Germinal center (tissue), 1 donor: Measurements from ENCODE around the gene C11orf68.

ENCODE experiments used
- DNase-seq: peaks from one replicate; pipeline ENCODE4 v3.0.0; 2012; ENCODE audit warnings: mixed read lengths, low spot score

C11orf68 gene

DNA sequence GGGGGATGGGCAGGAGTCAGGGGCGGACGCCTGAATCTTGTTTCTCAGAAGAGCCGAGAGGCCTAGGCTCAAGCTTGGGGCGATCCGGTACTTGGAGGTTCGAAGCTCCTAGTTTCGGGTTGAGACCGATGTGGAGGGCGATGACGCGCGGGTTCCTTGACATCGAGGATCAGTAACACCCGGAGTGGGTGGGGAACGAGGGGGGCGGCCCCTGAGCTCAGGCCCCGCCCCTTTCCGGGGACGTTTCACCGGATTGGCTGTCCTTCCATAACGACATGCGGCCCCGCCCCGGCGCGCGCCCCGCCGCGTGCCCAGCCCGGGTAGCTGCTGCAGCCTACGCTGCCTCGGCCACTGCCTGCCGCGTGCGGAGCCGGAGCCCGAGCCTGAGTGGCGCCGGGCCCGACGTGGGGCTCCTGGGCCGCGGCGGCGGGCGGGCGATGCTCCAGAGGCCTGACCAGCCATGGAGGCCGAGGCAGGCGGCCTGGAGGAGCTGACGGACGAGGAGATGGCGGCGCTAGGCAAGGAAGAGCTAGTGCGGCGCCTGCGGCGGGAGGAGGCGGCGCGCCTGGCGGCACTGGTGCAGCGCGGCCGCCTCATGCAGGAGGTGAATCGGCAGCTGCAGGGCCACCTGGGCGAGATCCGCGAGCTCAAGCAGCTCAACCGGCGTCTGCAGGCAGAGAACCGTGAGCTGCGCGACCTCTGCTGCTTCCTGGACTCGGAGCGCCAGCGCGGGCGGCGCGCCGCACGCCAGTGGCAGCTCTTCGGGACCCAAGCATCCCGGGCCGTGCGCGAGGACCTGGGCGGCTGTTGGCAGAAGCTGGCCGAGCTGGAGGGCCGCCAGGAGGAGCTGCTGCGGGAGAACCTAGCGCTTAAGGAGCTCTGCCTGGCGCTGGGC, 28.3 kb downstream of the C11orf68 start, which contains the start of gene CCDC85B:
TSS of gene CCDC85B (plus strand) at position 350 of the 895 bp plus-strand sequence. CDS start at position 461, 111 bp downstream.
- DNase-seq, result peak; percentile 97

DNA sequence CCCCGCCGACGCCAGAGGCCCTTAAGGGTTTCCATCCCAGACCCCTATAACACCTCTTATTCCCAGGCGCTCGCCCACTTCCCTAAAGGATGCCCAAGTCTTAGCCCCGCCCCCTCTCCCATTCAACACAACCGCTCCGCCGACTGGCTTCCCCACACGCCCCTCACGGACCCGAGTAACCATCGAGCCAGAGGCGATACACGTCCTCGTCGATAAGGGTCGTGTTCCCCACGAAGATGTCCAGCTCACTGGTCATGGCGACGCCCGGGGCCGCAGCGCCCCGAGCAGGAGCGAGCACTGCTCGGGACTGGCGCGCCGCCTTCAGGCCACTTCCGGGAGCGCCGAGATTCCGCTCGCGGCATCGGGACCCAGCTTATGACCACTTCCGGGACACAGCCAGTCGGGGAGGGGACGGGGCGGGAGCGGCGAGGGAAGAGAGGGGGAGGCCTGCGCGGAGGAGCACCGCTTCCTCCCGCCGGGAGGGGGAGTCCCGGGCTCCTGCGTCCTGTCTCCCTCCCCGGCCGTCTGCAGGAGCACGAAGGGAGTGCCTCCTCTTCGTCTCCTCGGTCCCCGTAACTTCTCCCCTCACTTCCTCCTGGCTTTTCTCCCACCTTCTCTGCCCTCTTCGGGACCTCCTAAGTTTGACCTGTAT, 30.6 kb downstream of the C11orf68 start, which contains the start of gene FIBP:
TSS of gene FIBP (minus strand) at position 309 of the 652 bp plus-strand sequence. CDS start at position 256, 53 bp downstream.
- peak; percentile 96 for DNase-seq

DNA sequence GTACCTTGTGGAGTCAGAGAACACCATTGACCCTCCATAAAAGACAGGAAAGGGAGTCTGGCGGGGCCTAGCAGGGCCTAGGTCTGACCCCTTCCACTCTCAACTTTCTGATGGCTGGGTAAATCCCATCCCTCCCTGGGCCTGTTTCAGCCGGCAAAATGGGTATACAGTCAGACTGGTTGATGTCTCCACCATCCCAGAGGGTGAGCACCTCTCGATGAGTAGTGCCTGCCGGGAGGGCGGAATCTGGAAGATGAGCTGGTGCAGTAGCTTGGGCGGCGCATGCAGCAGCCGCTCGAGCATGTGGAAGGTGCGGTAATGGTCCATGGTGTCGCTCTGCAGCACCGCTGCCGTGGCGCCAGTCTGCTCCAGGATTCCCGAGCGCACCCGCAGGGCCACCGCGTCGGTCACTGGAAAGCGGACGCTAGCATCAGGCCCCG, 31.1 kb downstream of the C11orf68 start:
- no peak for DNase-seq

DNA sequence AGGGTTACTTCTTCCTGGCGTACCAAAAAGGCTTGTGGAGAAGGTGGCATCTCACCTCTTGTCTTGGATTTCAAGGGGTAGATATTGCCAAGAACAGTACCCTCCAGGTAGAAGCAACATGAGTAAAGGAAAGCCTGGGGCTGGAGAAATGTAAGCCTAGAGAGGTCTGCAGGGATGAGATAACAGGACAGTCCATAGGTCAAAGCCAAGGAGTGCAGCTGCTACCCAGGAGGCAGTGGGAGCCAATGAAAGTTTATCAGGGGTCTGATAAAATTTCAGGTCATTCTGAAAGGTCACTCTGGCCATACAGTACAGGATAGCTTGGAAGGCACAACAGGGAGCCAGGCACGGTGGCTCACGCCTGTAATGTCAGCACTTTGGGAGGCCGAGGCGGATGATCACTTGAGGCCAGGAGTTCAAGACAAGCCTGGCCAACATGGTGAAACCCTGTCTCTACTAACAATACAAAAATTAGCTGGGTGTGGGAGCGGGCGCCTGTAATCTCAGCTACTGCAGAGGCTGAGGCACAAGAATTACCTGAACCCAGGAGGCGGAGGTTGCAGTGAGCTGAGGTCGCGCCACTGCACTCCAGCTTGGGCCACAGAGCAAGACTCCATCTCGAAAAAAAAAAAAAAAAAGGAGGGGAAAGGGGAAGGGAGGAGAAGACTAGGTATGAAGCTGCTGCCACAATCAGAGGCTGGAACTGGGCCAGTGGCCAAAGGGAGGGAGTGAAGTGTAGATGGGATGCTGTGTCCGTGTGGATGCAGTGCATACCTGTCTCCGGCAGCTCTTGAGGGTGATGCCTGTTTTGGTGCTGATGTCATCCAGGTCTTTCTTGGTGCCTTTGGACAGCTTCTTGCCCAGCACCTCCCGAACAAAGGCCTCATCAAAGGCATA, 31.8 kb downstream of the C11orf68 start:
- DNase-seq, result no peak

DNA sequence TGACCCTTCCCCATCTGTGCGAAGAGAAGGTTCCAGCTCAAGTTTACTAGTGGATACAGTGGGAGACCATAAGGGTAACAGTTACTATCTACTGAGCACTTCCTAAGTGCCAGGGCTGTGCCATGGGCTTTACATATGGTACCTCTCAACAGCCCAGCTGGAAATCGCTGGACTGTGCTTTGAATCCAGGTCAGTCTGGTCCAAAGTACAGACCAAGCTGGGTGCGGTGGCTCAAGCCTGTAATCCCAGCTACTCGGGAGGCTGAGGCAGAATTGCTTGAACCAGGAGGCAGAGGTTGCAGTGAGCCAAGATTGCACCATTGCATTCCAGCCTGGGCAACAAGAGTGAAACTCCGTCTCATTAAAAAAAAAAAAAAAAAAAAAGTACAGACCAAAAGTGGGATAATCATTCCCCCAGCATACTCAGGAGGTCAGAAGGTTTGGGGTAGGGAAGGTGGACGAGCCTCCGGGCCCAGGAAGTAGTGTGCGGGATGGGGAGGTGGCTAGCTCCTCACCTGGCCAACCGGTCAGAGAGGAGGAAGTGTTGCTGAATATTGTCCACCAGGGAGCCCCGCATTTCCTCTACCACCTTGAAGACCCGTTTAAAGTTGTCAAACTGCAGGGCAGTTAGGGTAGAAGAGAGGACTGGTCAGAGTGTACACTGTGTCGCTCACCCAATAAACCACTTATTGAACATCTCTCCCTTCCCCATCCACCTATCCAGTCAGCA, 32.9 kb downstream of the C11orf68 start:
- no peak for DNase-seq

DNA sequence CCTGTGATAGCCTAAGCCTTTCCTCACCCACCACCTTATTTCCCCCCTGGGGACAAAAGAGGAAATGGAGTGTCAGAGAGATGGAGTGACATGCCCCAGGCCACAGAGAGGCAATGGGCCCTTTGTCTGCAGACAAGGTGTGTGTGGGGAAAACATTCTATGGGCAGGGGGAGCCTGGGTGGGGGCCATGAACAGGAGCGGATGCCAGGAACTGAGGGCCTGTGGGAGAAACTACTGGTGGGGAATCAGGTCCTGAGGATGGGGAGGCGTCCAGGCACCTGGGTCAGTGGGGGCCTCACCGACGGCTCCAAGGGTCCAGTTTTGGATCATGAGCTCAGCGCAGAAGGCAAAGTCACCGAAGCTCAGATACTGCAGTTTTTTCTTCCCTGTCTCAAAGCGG, 33.6 kb downstream of the C11orf68 start:
- no peak for DNase-seq

DNA sequence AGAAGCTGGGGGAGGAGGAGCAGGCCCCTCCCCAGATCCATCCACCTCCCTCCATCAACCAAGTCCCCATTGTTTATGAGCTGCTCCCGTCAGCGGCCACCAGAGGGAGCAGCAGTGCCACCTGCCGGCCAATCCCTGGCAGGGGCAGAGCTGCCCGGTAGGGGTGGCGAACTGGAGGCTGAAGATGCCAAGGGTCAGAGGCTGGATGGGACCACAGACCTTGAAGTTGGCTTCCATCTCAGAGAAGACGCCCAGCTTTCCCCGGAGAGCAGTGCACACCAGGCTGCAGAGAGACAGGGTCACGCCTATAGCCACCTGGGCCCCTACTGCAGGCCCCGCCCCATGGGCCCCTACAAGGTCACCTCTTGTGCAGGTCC, 34.2 kb downstream of the C11orf68 start:
- peak; percentile 87 for DNase-seq

DNA sequence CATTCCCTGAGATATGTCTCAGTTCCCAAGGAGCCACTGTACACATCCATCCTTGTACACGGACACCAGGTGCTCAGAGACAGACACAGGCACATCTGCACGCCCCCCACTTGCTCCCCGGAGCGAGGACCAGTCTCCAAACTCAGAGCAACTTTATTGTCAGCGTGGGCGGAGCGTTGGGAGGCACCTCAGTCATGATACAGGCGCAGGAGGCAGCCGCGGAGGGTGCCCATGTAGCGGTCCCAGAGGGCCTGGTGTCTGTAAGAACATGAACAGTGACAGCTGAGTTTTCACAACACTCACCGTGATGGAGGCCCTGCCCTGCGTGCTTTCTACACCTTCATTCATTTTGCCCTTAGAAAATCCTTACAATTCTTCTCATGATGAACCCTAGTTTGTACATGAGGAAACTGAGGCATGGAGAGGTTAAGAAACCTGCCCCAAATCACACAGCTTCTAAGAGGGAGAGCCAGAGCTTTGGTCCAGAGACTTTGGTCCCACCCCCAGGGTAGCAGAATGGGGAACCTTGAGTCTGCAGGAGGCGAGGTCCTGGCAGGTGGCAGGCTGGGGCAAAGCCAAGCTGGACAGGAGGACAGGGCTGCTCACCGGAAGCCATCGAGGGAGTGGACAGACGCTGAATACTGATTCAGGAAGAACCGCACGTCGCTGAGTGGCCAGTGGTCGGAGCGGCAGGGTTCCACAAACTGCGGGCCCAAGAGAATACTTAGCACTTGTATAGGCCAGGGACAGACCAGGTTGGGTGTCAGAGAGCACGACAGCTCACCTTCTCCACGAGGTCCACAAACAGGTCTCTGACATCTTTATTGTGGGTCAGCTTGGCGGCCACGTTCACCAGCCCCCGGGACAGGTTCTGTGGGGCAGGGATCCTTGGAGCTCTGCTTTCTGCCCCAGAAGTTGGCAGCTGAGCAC, 34.8 kb downstream of the C11orf68 start:
- no peak for DNase-seq

DNA sequence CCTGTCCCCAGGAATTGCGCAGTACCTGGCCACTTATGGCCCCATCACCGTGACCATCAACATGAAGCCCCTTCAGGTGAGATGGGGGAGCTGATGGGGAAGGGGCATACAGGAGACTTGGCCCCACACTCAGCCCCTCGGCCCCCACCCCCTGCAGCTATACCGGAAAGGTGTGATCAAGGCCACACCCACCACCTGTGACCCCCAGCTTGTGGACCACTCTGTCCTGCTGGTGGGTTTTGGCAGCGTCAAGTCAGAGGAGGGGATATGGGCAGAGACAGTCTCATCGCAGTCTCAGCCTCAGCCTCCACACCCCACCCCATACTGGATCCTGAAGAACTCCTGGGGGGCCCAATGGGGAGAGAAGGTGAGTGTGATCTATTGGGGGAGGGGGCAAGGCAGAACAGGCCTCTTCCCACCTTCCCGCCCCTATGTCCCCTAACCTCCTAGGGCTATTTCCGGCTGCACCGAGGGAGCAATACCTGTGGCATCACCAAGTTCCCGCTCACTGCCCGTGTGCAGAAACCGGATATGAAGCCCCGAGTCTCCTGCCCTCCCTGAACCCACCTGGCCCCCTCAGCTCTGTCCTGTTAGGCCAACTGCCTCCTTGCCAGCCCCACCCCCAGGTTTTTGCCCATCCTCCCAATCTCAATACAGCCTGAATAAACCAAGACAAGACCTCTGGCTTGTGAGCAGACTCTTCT, 35.7 kb downstream of the C11orf68 start:
- no peak for DNase-seq

DNA sequence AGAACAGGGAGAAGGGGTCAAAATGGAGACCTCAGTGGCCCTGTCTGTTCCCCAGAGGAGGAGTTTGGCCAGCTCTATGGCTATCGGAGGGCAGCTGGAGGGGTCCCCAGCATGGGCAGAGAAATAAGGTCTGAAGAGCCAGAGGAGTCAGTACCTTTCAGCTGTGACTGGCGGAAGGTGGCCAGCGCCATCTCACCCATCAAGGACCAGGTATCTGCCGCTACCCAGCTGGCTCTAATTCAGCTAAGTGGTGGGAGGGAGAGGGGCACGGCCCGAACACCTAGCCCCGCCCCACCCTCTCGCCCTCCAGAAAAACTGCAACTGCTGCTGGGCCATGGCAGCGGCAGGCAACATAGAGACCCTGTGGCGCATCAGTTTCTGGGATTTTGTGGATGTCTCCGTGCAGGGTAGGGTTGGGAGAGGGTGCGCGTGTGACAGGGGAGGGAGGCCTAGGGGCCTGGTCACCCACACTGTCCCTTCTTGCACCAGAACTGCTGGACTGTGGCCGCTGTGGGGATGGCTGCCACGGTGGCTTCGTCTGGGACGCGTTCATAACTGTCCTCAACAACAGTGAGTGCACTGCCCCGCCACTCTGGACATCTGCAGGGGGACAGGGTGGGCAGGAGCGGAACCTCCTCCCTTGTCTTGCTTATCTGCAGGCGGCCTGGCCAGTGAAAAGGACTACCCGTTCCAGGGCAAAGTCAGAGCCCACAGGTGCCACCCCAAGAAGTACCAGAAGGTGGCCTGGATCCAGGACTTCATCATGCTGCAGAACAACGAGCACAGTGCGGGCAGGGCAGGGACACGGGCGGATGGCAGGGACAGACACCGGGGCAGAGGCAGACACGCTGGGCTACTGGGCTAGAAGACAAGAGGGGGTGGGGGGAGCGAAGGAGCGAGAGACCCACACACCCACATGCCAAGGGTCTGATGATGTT, 36.5 kb downstream of the C11orf68 start:
- no peak for DNase-seq

DNA sequence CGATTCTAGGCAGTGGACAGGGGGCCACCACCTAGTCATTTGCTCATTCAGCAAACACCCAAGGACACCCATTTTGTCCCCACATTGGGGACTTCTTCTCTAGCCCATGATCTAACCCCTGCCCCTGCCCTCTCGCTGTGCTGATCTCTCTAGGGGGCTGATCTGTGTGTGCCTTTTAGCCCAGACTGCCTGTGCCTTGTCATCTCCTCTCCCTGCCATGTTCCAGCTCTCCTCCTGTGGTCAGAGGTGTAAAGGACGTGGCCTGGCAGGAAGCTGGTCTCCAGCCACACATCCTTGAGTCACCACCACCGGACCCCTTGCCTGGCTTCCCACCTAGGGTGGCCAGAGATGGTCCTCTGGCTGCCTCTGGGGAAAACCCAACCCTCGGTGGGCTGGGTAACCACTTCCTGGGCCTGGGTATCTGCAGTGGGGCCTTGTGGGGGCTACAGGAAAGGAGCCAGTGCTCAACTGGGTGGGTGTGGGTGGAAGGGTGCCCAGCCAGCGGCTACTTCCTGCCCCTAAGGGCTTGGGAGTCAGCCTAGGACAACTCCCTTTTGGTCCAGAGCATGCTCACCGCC, 37.9 kb downstream of the C11orf68 start:
- no peak for DNase-seq

DNA sequence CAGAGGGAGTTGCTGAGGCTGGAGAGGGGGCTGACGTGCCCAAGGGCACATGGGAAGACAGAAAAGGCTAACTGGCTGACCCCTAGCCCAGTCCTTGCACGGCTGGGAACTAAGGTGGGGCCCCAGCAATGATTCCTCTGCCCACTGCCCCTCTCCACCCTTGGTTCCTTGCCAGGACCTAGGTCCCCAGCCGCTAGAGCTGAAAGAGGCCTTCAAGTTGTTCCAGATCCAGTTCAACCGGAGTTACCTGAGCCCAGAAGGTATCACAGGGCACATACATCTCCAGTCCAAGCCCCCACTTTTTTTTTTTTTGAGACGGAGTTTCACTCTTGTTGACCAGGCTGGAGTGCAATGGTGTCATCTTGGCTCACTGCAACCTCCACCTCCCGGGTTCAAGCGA, 38.8 kb downstream of the C11orf68 start:
- DNase-seq, result no peak

DNA sequence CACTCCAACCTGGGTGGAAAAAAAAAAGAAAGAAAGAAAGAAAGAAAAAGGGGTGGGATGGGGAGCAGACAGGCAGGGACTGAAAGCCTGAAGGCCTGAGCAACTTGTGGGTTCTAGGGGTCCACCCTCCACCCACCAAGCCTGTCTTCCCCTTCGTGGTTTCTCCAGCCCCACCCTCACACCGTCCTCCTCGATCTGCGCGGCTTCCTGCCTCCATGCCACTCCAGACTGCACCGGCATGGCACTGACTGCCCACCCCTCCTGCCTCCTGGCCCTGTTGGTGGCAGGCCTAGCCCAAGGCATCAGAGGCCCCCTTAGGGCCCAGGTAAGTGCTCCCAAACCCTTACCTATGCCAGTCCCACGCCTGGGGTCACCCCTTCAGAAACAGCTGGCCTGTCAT, 39.2 kb downstream of the C11orf68 start, which contains the start of gene CTSW:
TSS of gene CTSW (plus strand) at position 221 of the 400 bp plus-strand sequence. CDS start at position 239, 18 bp downstream.
- no peak for DNase-seq

DNA sequence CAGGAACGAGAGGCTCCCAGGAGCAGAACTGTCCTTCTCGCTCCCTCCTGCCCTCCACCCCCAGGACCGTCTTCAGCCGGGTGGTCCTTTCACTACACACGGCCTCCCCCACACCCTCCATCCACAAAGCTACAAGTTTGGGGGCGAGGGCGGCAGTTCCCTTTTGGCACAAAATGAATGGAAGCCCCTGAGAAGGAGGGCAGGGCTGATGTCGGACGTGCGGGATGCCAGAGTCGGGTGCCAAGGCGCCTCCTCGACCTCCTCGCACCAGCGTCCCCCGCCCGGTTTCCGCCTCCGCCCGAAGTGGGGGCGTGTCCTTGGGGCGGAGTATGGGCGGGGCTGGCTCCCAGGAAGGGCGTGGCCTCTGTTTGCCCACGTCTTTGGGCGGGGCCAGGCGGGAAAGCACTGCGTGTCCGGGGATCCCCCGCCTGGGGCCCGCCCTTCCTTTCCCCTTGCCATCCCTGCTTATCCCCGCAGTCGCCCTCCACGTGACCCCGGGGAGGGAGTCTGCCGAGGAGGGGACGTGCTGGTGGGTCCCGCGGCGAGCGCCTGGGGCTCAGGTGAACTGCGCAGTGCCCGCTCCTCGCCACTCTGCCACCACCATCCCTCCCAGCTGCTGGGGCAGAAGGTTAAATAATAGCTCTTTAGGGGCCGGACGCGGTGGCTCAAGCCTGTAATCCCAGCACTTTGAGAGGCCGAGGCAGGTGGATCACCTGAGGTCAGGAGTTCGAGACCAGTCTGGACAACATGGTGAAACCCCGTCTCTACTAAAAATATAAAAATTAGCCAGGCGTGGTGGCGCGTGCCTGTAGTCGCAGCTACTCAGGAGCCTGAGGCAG, 45.3 kb downstream of the C11orf68 start:
- DNase-seq, result peak; percentile 94

DNA sequence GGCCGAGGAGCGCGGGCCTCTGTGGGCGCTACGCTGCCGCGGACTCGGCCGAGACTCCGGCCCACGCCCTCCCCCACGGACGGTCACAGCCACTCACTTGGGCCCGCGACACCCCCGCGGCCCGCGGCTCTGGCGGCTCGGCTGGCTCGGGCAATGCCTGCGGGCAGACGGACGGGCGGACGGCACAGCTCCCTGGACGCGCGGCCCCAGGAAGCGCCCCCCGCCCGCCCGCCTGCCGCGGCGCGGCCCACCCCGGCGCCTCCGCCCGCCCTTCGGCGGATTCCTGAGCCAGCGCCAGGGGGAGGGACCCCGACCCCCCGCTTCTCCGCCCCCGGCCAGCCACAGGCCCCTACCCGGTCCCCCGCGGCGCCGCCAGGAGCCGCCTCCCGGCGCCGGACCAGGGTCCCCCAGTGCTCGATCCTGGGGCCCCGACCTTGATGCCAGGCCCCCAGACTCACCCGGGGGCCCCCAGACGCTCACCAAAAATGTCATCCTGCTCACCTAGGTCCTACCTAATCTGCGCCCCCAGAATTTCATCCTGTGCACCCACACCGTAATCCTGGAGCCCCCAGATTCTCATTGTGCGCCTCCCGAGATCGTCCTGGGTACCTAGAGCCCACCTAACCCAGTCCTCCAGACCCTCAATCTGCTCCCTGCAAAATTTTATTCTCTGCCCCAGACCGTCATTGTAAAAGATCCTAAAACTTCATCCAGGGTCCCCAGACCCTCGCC, 46.1 kb downstream of the C11orf68 start, which contains the start of gene EFEMP2:
TSS of gene EFEMP2 (minus strand) at position 215 of the 732 bp plus-strand sequence. CDS start 446 bp downstream, outside the sequence.
- DNase-seq, result no peak
